Mesendoderm (in vitro differentiated cells): ENCODE data around the gene PLXNC1.

Experiments
- DNase-seq: peaks from one replicate; pipeline ENCODE4 v3.0.0; 2013
- H2AK5ac ChIP-seq: 2 replicates; pipeline ENCODE4 v1.6.1; 2013; ENCODE audit warnings: low read length, inconsistent platforms
- H2BK120ac ChIP-seq: 2 replicates; pipeline ENCODE4 v1.6.1; 2013; ENCODE audit warnings: low read depth, mild to moderate bottlenecking, low read length, moderate library complexity, mixed read lengths
- H2BK15ac ChIP-seq: replicated peaks from 2 replicates; pipeline ENCODE4 v1.6.1; 2013; ENCODE audit warnings: low read depth, mild to moderate bottlenecking, moderate library complexity
- H2BK5ac ChIP-seq: 2 replicates; pipeline ENCODE4 v1.6.1; 2013; ENCODE audit warnings: low read length, inconsistent platforms
- H3K18ac ChIP-seq: 2 replicates; pipeline ENCODE4 v1.6.1; 2013; ENCODE audit warnings: mild to moderate bottlenecking, low read length, mixed read lengths
- H3K23ac ChIP-seq: one replicate; pipeline ENCODE4 v1.6.1; 2013; ENCODE audit warnings: low read length
- H3K27ac ChIP-seq: 2 replicates; pipeline ENCODE4 v1.5.1; 2013; ENCODE audit warnings: low read depth, mild to moderate bottlenecking, inconsistent platforms, low read length, moderate library complexity
- H3K27me3 ChIP-seq: 2 replicates; pipeline ENCODE4 v1.6.1; 2013; ENCODE audit warnings: low read length, control low read depth, mild to moderate bottlenecking, inconsistent platforms; ENCODE audit not compliant: insufficient read depth, poor library complexity
- H3K36me3 ChIP-seq: 2 replicates; pipeline ENCODE4 v1.6.1; 2013; ENCODE audit warnings: low read length, inconsistent platforms; ENCODE audit not compliant: control insufficient read depth, insufficient read depth
- H3K4ac ChIP-seq: one replicate; pipeline ENCODE4 v1.6.1; 2013; ENCODE audit warnings: low read depth, mild to moderate bottlenecking, low read length, moderate library complexity
- H3K4me1 ChIP-seq: 2 replicates; pipeline ENCODE4 v1.6.1; 2013; ENCODE audit warnings: low read depth, low read length, inconsistent platforms; ENCODE audit not compliant: control insufficient read depth
- H3K4me2 ChIP-seq: 2 replicates; pipeline ENCODE4 v1.6.1; 2013; ENCODE audit warnings: low read length
- H3K4me3 ChIP-seq: 2 replicates; pipeline ENCODE4 v1.5.1; 2013; ENCODE audit warnings: mild to moderate bottlenecking, low read length
- H3K56ac ChIP-seq: one replicate; pipeline ENCODE4 v1.6.1; 2013; ENCODE audit warnings: low read length
- H3K79me1 ChIP-seq: 2 replicates; pipeline ENCODE4 v1.6.1; 2013; ENCODE audit warnings: low read length, inconsistent platforms
- H3K79me2 ChIP-seq: 2 replicates; pipeline ENCODE4 v1.6.1; 2013; ENCODE audit warnings: mild to moderate bottlenecking, low read length; ENCODE audit not compliant: control insufficient read depth, insufficient read depth
- H3K9ac ChIP-seq: 2 replicates; pipeline ENCODE4 v1.6.1; 2013; ENCODE audit warnings: low read length, inconsistent platforms
- H4K5ac ChIP-seq: one replicate; pipeline ENCODE4 v1.6.1; 2013; ENCODE audit warnings: low read length
- H4K8ac ChIP-seq: one replicate; pipeline ENCODE4 v1.6.1; 2013; ENCODE audit warnings: low read depth, mild to moderate bottlenecking, control low read depth, low read length, moderate library complexity
- WGBS: extraction: QIAGEN DNeasy Blood & Tissue Kit; methylation state at CpG from one replicate; pipeline ENCODE4 v1.1.7; 2013; ENCODE audit warnings: low lambda C conversion rate, missing lambda C conversion rate; ENCODE audit not compliant: insufficient coverage; ENCODE audit errors: extremely low coverage; 5-methylcytosine and 5-hydroxymethylcytosine counted together

The PLXNC1 gene

DNA sequence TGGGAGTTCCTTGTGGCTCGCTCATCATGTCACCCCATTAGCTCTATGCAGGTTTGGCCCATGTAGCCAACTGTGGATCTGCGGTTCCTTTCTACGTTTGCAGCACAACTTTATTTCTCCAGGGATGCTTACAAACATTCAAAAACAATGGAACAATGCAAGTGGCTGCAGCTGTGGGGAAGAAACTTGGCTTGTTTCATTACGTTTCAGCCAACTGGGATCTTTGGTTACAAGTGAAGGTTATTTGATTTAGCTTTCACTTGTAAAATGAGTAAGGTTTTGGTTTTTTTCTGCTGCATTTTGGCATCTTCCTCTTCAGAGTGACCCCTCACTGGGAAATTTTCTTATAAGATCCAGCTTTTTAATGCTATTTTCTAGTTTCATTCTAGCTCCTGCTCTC lies 105.9 kb downstream of the PLXNC1 start:
- Histone ChIP-seq H3K79me2 (no peaks in the 10 kb centered on the region), H2BK5ac (no peak overlapping the region), H3K4me1 (no peaks in the 10 kb centered on the region), H2AK5ac (no peak overlapping the region), H3K27me3 (no peaks in the 10 kb centered on the region), H3K18ac (no peak overlapping the region), H3K23ac (no peak overlapping the region), H3K4me3 (no peak overlapping the region), H2BK120ac (no peak overlapping the region), H2BK15ac (no peak overlapping the region), H4K5ac (no peak overlapping the region), H3K4ac (no peak overlapping the region), H3K36me3 (no peaks in the 10 kb centered on the region), H3K56ac (no peak overlapping the region), H3K4me2 (no peak overlapping the region), H3K79me1 (no peaks in the 10 kb centered on the region), H3K27ac (no peak overlapping the region), H3K9ac (no peak overlapping the region), H4K8ac (no peak overlapping the region)
- no peak for DNase-seq
- WGBS, result no CpG with 5 or more reads among the region's 4 CpGs

DNA sequence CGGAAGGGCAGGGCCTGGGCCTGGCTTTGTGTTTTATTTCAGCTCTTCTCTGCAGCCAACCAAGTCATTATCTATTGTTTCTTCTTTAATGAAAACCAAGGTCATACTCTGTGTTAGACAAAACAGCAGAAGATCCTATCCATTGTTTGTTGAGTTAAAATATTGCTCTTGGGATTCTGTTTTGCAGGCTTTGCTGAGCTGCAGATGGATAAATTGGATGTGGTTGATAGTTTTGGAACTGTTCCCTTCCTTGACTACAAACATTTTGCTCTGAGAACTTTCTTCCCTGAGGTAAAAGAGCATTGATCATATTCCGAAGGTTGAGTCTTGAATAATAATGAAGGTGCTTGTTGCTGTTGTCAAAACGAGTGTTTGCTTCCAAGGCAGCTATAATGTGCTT lies 106.6 kb downstream of the PLXNC1 start:
- Histone ChIP-seq H2BK120ac (no peak overlapping the region), H3K36me3 (no peaks in the 10 kb centered on the region), H3K79me2 (no peaks in the 10 kb centered on the region), H2AK5ac (no peak overlapping the region), H3K4ac (no peak overlapping the region), H3K27ac (no peak overlapping the region), H3K4me3 (no peak overlapping the region), H2BK5ac (no peak overlapping the region), H3K4me1 (no peaks in the 10 kb centered on the region), H3K18ac (no peak overlapping the region), H4K8ac (no peak overlapping the region), H4K5ac (no peak overlapping the region), H3K56ac (no peak overlapping the region), H3K27me3 (no peaks in the 10 kb centered on the region), H3K79me1 (no peaks in the 10 kb centered on the region), H3K23ac (no peak overlapping the region), H2BK15ac (no peak overlapping the region), H3K4me2 (no peak overlapping the region), H3K9ac (no peak overlapping the region)
- WGBS, result no CpG with 5 or more reads among the region's 3 CpGs
- DNase-seq, result no peak

DNA sequence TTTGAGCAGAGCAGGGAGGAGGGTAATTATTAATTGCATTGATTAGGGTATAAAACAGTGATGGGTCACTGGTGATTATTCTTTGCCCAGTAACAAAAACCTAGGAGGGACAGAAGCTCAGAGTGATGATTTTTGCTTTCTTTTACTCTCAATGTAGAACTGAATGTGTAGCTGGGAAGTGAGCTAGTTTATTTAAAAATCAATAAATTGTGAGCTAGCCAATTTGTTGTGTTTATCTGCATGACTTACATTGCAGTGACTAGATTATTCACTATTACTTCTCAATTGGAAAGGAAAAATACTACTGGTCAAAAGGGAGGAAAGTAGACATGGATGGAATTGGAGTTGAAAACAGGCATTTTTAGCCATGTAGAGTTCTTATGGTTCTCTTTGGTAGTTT lies 107.1 kb downstream of the PLXNC1 start:
- H3K36me3 ChIP-seq, result no peaks in the 10 kb centered on the region

GRCh38 chr12:94258593-94258992 lies 110.2 kb downstream of the PLXNC1 start:
- no peaks in the 10 kb centered on the region for H3K79me2 ChIP-seq

More for the DNA sequence above, 107.1 kb downstream of the PLXNC1 start:
- Histone ChIP-seq H3K4me1 (no peaks in the 10 kb centered on the region), H2BK5ac (no peak overlapping the region), H3K4ac (no peak overlapping the region), H3K23ac (no peak overlapping the region), H2BK15ac (no peak overlapping the region), H2BK120ac (no peak overlapping the region), H3K27me3 (no peaks in the 10 kb centered on the region), H4K5ac (no peak overlapping the region), H3K79me2 (no peaks in the 10 kb centered on the region), H3K9ac (no peak overlapping the region), H4K8ac (no peak overlapping the region), H3K18ac (no peak overlapping the region), H2AK5ac (no peak overlapping the region), H3K79me1 (no peaks in the 10 kb centered on the region), H3K4me3 (no peak overlapping the region), H3K27ac (no peak overlapping the region), H3K56ac (no peak overlapping the region), H3K4me2 (no peak overlapping the region)
- DNase-seq, result no peak

DNA sequence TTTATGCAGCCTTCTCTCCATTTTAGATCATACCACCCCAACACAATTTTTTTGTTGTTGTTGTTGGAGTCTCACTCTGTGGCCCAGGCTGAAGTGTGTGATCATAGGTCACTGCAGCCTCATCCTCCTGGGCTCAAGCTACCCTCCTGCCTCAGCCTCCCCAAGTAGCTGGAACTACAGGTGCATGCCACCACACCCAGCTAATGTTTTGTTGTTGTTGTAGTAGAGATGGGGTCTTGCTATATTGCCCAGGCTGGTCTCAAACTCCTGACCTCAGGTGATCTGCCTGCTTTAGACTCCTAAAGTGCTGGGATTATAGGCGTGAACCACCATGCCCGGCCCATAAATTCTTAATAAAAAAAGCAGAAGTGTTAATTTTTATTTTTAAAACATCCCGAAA lies 111.6 kb downstream of the PLXNC1 start:
- peaks cover 7% of the 10 kb centered on the region for H3K4me1 ChIP-seq

More at GRCh38 chr12:94258593-94258992, 110.2 kb downstream of the PLXNC1 start:
- H2AK5ac ChIP-seq, result no peak overlapping the region
- H4K5ac ChIP-seq, result no peak overlapping the region
- H3K23ac ChIP-seq, result no peak overlapping the region
- no peaks in the 10 kb centered on the region for H3K79me1 ChIP-seq
- no peaks in the 10 kb centered on the region for H3K36me3 ChIP-seq
- H3K4me2 ChIP-seq, result no peak overlapping the region
- no peak for DNase-seq
- H3K18ac ChIP-seq, result no peak overlapping the region
- H3K27ac ChIP-seq, result no peak overlapping the region
- H2BK15ac ChIP-seq, result no peak overlapping the region
- H3K56ac ChIP-seq, result no peak overlapping the region
- WGBS, result no CpG with 5 or more reads among the region's 2 CpGs
- H3K9ac ChIP-seq, result no peak overlapping the region
- H3K4ac ChIP-seq, result no peak overlapping the region
- peaks cover under 1% of the 10 kb centered on the region for H3K4me1 ChIP-seq
- H3K27me3 ChIP-seq, result no peaks in the 10 kb centered on the region
- no peak overlapping the region for H3K4me3 ChIP-seq
- no peak overlapping the region for H4K8ac ChIP-seq
- H2BK5ac ChIP-seq, result no peak overlapping the region
- H2BK120ac ChIP-seq, result no peak overlapping the region

DNA sequence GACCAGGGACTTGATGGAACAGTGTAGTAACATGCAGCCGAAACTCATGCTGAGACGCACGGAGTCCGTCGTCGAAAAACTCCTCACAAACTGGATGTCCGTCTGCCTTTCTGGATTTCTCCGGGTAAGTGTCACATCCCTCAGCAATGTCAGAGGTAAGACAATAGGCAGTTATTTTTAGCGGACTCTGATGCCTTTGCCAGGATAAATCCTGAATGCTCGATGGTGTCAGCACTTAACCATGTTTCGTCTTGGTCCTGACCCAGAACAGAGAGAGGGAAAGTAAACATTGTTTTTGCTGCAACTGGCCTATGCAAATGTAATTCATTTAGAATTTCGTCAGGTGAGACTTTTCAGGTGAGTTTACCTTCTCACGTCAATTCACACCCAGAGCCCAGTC lies 112.3 kb downstream of the PLXNC1 start:
- no peak overlapping the region for H3K9ac ChIP-seq
- no peak overlapping the region for H3K4me3 ChIP-seq
- H4K8ac ChIP-seq, result no peak overlapping the region
- no peak overlapping the region for H3K4me2 ChIP-seq
- no peak overlapping the region for H2AK5ac ChIP-seq
- H3K27me3 ChIP-seq, result no peaks in the 10 kb centered on the region
- H3K23ac ChIP-seq, result no peak overlapping the region
- H3K27ac ChIP-seq, result no peak overlapping the region
- peaks cover 7% of the 10 kb centered on the region for H3K4me1 ChIP-seq
- peak overlapping the region; percentile 19 for H3K56ac ChIP-seq
- no peak overlapping the region for H3K4ac ChIP-seq
- no peaks in the 10 kb centered on the region for H3K79me2 ChIP-seq
- H2BK5ac ChIP-seq, result no peak overlapping the region
- no peaks in the 10 kb centered on the region for H3K36me3 ChIP-seq
- no peak overlapping the region for H2BK120ac ChIP-seq
- no peak for DNase-seq
- no peak overlapping the region for H4K5ac ChIP-seq
- no CpG with 5 or more reads among the region's 13 CpGs for WGBS
- no peak overlapping the region for H3K18ac ChIP-seq
- H3K79me1 ChIP-seq, result no peaks in the 10 kb centered on the region
- H2BK15ac ChIP-seq, result no peak overlapping the region

More for the DNA sequence above, 111.6 kb downstream of the PLXNC1 start:
- Histone ChIP-seq H4K8ac (no peak overlapping the region), H3K9ac (no peak overlapping the region), H3K4me2 (no peak overlapping the region), H3K23ac (no peak overlapping the region), H3K56ac (no peak overlapping the region), H4K5ac (no peak overlapping the region), H3K27me3 (no peaks in the 10 kb centered on the region), H3K18ac (no peak overlapping the region), H2BK5ac (no peak overlapping the region), H2AK5ac (no peak overlapping the region), H3K27ac (no peak overlapping the region), H2BK120ac (no peak overlapping the region), H3K4ac (no peak overlapping the region), H3K79me2 (no peaks in the 10 kb centered on the region), H3K4me3 (no peak overlapping the region), H3K36me3 (no peaks in the 10 kb centered on the region), H2BK15ac (no peak overlapping the region), H3K79me1 (no peaks in the 10 kb centered on the region)
- no peak for DNase-seq
- no CpG with 5 or more reads among the region's 3 CpGs for WGBS
